ENCODE results near the gene FAIM.
A peak's percentile ranks its signal among the peaks of the same experiment; 100 is the strongest.
"Not testable (repeated sequence)": the region's sequence is repeated elsewhere in the genome, so short reads cannot be mapped to it uniquely, and the experiment has no call there.

Gene FAIM

DNA sequence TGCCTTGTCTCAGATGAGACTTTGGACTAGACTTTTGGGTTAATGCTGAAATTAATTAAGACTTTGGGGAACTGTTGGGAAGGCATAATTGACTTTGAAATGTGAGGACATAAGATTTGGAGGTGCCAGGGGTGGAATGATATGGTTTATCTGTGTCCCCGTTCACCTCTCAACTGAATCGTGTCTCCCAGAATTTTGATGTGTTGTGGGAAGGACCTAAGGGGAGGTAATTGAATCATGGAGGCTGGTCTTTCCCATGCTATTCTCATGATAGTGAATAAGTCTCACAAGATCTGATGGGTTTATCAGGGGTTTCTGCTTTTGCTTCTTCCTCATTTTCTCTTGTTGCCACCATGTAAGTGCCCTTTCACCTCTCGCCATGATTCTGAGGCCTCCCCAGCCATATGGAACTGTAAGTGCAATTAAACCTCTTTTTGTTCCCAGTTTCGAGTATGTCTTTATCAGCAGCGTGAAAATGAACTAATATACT is 4.4 kb upstream of the FAIM start:
- DNase-seq = not testable (repeated sequence)

DNA sequence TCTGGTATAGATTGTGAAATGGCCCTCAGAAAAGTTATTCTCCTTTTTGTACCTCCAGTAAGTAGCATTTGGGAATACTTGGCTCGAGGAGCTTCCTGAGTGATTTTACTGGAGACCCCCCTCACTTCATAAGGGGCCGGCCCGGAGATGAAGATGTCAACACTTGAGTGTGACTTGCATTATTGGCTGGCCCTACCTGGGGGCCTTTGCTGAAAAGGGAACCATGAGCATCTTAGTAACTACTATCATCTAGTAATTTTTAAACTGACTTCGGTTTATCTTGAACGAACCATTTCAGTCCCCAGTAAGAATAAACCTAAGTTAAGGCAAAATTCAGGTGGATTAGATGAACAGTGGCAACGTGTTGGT is 1.3 kb downstream of the FAIM start:
- no peak for DNase-seq

DNA sequence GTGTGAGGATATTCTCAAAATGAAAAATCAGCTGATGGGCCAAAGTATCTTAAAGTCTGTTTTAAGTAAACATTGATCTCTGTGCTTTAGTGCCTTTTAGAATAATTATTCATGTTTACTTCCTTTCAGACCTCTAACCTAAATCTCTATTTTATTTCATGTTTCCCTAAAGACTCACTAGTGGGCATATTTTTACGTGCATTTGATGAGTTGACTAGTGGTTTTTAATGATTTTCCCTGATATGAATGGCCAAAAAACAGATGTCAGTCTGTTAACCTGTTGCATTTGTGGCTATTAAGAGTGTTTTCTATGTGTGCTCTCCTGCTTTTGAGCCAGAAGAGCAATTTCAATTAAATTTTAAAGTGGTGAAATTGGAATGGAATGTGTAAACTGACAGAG is 6.9 kb downstream of the FAIM start:
- no peak for DNase-seq

DNA sequence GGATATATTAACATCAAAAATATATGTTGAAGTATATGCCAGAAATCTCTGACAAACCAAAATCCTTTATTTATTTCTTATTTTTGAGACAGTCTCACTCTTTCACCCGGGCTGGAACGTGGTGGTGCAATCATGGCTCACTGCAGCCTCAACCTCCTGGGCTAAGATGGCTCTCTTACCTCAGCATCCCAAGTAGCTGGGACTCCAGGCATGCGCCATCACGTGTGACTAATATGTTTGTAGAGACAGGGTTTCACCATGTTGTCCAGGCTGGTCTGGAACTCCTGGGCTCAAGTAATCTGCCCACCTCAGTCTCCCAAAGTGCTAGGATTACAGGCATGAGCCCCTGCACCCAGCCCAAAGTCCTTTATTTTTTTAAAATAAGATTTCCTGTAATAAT is 11.9 kb downstream of the FAIM start:
- DNase-seq = no peak

DNA sequence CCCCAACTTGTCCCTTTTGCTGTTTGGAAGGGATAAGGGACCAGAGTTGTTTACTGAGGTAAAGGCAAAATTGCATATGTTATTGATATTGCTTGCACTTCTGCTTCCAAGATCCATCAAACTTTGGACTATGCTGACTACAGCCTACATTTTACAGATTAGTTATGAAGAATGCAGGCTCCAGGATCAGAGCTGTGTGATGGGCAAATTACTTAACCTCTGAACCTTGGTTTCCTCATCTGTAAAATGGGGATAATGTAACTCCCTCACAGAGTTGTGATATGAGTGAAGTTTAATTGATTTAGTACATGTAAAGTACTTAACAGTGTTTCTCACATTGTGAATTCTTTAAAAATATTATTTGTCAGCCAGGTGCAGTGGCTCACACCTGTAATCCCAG is 15.9 kb downstream of the FAIM start:
- no peak for DNase-seq

DNA sequence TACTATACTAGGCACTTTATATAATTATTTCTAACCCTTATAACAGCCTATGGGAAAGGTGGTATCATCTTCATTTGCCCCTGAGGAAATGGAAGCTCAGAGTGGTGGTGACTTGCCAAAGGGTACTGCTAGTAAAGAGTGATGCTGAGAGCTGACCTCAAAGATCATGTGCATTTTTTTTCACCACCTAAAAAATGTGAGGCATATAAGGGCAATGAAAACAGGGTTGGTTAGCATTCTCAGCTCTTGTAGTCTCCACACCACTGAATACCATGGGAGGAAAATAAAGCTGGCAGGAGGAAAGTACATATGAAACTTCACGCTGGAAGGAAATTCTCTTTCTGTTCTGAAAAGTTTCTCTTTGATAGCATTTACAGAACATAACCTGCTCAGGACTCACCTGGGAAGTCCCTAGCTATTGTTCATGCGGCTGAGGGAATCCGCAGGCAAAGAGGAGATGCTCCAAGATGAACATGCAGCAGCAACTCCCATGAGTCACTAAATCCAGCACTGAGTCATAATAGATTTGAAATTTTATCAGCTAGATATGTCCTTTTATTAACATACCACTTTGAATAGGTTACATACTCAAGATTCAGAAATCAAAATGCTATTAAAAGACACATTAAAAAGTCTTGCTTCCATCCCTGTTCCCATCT is 17.3 kb downstream of the FAIM start:
- DNase-seq = no peak

DNA sequence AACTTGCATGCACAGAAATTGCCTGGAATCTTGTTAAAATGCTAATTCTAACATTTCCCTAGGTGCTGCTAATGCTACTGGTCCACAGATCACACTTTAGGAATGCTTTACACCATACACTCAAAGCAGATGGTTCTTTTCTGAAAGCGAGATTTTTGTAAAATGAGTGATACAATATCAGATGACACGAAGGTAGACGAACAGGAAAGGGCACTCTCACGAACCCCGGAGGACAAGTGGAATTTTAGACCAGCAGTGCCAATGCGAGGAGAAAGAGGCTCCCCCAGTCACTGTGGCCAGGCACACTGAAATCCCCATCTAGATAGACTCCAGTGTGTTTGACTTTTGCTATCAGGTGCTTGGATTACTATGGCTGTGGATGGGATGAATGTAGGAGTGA is 21.0 kb downstream of the FAIM start:
- DNase-seq = no peak

DNA sequence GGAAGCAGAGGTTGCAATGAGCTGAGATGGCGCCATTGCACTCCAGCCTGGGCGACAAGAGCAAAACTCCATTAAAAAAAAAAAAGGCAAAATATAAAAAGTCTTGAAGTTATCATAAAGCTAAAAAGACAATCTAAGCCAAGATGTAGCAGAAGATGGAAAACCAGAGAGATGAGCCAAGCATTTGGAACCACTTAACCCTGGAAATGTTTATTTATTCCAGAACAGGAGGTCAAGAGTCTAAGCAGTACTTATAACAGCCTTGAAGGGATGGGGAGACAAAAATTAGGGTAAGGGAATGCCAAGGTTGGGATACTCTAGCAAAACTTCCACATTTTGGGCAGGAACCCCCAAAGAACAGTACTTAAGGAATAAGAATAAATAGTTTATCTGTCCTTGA is 30.1 kb downstream of the FAIM start:
- no peak for DNase-seq

DNA sequence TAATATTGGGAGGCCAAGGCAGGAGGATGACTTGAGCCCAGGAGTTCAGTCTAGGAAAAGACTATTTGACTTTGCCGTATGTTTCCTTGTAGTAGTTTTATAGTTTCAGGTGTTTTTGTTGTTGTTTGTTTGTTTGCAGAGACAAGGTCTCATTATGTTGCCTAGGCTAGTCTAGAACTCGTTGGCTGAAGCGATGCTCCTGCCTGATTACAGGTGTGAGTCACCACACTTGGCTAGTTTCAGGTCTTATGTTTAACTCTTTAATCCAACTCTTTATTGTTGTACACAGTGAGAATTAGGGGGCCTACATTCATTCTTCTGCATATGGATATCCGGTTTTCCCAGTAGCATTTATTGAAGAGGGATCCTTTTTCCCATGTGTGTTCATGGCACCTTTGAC is 32.0 kb downstream of the FAIM start:
- DNase-seq = no peak

DNA sequence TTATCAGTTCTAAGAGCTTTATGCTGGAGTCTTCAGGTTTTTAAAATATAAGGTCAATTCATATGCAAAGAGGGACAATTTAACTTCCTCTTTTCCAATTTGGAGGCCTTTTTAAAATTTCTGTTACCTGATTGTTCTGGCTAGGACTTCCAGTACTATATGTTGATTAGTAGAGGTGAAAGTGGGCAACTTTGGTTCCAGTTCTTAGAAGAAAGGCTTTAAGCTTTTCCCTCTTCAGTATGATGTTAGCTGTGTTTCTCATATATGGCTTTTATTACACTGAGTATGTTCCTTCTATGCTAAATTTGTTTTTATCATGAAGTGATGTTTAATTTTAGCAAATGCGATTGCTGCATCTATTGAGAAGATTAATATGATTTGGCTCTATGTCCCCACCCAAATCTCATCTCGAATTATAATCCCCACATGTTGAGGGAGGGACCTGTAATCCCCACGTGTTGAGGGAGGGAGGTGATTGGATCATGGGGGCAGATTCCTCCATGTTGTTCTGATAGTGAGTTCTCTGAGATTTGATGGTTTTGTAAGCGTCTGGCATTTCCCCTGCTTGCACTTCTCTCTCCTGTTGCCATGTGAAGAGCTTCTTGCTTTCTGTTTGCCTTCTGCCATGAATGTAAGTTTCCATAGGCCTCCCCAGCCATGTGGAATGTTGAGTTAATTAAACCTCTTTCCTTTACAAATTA is 33.8 kb downstream of the FAIM start:
- DNase-seq = no peak

DNA sequence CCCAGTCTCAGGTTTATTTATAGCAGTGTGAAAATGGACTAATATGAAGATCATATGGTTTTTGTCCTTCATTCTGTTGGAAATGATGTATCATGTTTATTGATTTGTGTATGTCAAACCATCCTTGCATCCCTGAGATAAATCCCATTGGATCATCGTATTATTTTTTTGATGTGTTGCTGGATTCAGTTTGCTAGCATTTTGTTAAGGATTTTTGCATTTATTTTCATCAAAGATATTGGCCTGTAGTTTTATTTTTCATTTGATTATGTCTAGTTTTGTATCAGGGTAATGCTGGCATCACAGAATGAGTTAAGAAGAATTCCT is 34.3 kb downstream of the FAIM start:
- DNase-seq = no peak

DNA sequence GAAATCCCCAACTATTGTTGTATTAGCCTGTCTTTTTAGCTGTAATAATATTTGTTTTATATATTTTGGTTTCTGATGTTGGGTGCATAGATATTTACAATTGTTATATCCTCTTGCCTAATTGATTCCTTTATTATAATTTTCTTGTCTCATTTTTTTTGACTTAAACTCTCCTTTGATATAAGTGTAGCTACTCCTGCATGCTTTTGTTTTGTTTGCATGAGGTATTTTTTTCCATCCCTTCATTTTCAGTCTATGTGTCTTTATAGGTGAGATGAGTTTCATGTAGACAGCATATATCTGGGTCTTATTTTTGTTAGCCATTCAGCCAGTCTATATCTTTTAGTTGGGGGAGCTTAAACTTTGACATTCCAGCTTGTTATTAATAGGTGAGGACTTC is 37.4 kb downstream of the FAIM start:
- DNase-seq = no peak

DNA sequence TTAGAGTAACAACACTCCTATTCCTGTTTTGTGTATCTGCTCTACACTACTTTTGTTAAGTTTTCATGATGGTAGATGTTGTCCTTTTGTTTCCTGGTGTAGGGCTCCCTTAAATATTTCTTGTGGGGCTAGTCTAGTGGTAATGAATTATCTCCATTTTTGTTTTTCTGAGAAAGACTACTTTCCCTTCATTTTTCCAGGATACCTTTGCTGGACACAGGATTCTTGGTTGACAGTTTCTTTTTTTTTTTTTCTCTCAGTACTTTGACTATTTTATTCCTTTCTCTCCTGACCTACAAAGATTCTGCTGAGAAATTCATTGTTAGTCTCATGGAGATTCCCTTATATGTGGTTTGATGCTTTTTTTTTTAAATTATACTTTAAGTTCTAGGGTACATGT is 37.9 kb downstream of the FAIM start:
- DNase-seq = no peak

DNA sequence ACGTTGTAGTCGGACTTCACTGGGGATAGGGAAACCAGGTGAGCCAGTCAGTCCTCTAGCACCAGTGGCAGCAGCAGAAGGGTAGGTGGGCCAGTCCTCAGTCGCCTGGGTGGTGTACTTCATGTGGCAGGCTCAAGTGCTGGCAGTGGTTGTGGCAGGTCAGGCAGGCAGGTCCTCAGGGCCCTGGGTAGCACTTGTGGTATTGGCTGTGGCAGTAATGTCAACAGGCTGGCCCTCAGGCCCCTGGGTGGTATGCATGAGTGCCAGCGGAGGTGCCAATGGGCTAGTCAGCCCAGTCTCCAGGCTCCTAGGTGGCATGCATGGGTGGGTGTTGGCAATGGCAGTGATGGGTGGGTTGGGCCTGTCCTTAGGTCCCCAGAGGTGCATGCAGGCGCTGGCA is 40.6 kb downstream of the FAIM start:
- no peak for DNase-seq

DNA sequence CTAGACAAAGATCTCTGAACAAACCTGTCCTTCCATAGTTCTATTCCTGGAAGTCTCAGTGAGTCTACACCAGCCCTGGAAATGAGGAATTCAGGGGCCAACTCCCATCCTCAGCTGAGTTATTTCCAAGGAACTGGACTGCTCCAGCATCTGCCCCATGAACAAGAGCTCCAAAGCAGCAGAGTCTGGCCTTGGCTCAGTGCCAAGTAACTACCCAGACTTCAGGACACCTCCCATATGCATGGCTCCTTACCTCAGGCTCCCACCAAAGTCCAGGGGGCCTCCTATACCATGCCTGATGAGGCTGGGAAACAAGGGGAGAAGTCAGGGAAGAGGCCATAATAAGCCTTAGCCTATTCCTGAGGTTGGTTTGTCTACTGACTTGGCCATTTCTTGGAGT is 45.0 kb downstream of the FAIM start:
- DNase-seq = no peak

DNA sequence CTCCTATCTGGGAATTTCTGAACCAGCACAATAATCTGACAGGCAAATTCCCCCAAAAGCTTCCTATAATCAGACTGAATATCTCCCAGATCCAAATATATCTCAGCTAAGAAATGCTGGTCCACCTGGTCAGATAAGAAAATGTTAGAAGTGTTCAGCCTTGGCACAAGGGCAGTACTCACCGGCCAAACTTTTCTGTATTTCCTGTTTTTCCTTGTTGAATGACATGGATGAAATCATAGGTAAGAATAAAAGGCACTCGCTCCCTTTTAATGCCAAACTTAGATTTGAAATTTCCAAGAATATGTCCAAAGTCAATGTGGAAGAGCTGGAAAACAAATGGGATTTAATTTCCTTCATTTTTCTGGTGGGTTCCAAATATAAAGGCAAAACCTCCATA is 48.9 kb downstream of the FAIM start:
- DNase-seq = no peak

DNA sequence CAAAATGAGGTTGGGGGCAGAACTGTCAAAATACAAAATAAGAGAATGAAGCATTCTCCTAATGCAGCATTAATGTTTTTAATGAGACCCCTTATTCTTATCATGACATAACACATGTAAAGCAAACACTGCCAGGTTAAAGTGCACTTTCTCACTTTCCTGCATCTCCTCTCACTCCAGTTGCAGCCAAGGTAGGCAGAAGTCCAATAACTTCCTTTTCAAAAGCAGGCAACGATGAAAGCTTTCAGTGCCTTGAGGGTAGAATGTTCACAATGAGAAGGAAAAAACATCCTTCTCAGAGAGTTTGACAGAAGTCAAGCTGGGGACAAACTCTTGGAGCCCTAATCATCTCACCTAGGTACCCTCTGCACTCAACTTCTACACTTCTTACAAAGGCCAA is 59.5 kb downstream of the FAIM start:
- no peak for DNase-seq

DNA sequence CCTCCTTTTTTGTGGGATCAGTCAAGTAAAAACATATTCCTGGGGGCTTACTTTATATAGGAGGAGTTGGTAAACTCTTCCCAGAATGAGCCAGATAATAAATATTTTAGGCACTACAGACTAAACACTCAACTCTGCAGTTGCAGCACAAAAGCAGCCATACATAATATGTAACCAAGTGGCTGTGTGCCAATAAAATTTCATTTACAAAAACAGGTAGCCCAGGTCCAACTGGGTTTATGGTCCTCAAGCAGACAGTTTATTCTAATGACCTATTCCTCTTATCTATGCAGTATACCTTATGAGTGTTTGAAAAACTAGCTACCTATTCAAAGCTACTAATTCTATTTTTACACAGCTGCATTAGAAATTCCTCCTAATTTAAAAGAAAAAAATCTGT is 61.8 kb downstream of the FAIM start:
- no peak for DNase-seq

DNA sequence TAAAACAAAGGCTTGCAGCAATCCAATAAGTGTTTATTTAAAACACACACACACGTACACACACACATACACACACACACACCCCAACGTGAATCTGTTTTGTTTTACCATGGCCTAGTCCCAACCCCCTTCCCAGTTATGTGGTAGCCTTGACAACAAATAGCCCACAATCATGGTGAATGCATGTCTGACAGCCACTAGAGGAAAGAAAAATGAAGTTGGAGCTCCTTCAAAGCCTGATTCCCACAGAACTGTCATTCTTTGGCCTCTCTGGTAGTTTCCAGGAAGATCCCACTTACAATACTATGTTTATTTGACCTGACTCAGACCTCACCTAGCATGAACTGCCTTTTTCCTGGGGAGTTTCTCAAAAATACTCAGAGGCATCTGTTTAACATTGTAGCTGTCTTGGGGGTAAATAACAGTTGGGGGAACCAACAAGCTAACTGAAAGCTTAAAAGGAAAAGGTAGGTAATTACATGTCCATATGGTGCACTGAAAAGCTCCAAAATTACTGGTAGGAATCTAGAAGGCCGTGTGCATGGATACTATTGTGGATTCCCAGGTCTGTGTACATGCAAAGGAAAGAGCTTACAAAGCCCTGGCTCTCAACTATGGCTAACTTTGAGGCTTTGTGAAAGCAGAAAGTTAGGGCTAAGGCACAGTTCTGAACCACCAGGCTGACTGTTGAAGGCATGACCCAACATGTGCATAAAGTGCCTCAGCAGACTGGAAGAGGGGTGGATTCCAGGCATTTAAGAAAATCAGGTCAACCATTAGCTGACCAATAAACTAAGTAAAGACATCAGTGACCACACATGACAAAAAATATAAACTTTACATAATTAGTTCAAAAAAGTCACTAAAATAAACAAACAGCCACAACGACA is 65.3 kb downstream of the FAIM start:
- peak; percentile 93 for DNase-seq

DNA sequence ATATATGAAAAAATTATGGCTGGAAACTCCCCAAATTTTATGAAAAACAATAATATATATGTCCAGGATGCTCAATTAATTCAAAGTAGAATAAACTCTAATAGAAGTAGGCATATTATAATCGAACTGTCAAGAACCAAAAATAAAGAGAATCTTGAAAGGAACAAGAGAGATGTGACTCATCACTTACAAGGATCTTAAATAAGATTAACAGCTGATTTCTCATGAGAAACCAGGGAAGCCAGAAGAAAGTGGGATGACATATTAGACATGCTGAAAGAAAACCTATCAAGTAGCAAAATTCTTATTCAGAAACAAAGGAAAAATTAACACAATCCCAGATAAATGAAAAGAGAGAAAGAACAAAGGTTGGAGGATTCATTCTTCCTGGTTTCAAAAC is 66.8 kb downstream of the FAIM start:
- DNase-seq = no peak

DNA sequence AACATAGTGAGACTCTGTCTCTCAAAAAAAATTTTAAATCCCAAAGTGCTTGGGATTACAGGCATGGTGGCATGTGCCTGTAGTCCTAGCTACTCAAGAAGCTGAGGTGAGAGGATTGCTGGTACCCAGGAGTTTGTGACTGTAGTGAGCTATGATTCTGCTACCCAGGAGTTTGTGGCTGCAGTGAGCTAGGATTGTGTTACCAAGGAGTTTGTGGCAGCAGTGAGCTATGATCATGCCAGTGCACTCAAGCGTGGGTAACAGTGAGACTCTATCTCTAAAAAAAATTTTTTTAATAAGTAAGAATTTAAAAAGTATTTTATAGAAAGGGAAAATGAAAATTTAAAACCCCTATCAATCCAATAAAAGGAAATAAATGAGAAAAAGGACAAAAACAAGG is 69.5 kb downstream of the FAIM start:
- no peak for DNase-seq

DNA sequence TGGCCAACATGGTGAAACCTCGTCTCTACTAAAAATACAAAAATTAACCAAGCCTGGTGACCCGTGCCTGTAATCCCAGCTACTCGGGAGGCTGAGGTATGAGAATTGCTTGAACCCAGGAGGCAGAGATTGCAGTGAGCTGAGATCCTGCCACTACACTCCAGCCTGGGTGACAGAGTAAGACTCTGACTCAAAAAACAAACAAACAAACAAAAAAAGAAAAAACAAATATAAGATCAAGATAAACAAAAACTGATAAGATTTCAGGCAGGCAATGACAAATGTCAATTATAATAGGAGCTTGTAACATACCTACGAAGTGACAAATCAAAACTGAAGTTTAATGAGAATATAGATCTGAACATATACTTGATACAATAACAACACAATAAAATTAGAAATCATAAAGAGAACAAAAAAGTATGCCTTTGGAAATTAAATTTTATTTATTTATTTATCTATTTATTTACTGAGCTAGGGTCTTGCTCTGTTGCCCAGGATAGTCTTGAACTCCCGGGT is 70.4 kb downstream of the FAIM start:
- no peak for DNase-seq

DNA sequence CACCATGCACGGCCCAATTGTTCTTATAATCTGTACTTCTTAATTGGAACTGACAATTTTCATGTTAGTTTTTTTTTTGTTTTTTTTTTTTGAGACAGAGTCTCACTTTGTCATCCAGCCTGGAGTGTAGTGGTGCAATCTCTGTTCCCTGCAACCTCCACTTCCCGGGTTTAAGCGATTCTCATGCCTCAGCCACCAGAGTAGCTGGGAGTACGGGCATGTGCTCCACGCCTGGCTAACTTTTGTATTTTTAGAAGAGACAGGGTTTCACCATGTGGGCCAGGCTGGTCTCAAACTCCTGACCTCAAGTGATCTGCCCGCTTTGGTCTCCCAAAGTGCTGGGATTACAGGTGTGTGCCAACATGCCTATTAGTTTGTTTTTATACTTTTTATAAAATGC is 72.4 kb downstream of the FAIM start:
- not testable (repeated sequence) for DNase-seq
